ENCODE data around the gene ENAH.
"Not testable (repeated sequence)": the region's sequence is repeated elsewhere in the genome, so short reads cannot be mapped to it uniquely, and the experiment has no call there.

ENAH gene

DNA sequence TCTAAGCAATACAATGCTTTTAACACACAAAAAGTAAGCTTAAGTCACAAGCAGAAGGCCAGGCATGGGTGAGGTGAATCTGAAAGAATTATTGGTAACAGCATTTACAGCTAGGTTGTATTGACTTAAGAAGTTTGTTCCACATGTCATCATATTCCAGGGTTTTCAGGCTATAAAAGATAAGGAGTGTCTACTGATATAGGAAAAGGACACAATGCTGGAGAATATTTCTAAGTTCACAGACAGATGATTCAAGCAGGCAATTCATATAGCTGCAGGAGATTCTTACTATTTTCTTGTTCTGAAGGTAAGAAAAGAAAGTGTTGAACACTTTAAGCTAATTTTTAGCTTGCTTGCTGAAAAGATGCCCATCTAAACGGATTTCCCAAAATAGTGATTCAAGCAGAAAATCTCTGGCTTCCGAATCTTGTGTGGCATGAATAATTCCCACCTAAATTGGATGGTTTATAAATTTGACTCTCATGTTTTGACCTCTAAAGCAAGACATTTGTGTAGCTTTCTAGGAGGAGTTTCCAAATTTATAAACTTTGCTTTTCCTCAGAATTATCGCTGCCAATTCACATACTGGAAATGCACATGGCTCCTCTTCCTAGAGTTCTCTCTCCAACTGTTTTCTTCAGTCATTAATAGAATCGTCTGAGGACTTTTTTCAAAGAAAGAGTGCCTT lies 129.5 kb downstream of the ENAH start:
- no peak for DNase-seq (ENCODE audit: low spot score)

DNA sequence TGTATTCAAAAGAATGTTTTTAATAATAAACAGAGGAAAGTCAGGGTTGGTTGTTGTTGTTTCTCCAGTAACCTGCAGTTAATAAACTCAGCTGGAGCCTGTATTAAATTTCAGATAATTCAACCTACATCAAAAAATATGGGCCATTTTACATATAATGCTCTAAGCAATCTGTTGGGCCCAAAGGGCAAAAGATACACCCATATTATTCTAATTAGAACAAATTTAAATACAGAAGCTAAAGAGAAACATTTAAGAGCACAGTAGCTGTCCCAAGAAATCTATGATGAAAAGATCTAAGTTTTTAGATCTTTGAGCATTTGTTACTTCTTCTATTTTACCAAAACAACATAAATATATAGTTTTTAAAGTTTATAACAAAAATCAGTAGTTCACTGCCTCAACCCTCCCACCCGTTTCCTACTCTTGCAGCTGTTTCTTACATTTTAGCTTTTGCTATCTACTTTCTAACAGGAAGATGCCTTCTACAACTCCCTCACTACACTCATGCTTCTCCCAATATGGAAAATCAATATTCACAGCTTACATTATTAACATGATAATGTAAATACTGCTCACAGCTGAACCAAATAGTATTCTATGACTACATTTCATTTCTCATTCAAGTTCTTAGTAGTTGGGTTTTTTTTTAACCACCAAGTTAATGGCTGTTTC lies 130.2 kb downstream of the ENAH start:
- no peak for DNase-seq (ENCODE audit: low spot score)

DNA sequence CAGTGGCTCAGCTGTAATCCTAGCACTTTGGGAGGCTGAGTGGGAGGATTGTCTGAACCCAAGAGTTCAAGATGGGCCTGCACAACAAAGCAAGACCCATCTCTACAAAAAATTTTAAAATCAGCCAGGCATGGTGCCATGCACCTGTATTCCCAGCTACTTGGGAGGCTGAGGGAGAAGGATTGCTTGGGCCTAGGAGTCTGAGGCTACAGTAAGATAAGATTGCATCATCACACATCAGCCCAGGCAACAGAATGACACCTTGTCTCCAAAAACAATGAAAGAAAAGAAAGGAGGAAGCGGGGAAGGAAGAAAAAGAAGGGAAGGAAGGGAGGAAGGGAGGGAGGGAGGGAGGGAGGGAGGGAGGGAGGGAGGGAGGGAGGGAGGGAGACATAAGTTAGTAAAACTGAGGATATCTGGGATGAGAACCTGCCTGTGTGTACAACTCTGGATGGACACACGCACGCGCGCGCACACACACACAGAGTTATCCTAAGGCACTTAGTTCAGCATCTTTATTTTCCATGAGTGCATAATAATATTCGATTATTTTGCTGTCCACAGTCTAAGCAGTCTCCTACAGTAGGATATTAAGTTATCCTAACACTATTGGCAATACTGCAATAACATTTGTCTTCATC lies 132.2 kb downstream of the ENAH start:
- DNase-seq (ENCODE audit: low spot score), result no peak

DNA sequence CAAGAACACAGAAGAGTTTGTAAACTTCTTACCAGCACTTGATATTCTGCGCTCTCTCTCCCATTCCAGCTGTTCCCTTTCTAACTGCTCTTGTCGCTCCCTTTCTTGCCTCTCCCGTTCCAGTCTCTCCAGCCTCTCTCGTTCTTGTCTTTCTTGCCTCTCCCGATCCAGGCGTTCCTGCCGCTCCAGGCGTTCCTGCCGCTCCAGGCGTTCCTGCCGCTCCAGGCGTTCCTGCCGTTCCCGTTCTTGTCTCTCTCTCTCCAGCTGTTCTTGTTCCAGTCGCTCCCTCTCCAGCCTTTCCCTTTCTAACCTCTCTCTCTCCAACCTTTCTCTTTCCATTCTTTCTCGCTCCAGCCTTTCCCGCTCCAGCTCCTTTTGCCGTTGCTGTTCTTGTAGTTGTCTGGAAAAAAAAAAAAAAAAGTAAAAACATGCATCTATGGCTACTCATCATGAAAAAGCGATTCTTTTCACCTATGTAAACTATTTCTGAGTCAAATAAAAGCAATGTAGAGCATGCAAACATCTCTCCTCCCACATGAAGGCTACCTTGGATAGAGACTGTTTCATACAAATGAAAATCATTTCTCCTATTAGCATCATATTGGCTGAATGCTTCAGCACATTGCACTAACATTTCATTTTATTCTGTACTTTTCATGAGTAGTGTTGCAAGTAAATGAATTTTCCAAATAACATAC lies 133.6 kb downstream of the ENAH start:
- DNase-seq (ENCODE audit: low spot score), result no peak

DNA sequence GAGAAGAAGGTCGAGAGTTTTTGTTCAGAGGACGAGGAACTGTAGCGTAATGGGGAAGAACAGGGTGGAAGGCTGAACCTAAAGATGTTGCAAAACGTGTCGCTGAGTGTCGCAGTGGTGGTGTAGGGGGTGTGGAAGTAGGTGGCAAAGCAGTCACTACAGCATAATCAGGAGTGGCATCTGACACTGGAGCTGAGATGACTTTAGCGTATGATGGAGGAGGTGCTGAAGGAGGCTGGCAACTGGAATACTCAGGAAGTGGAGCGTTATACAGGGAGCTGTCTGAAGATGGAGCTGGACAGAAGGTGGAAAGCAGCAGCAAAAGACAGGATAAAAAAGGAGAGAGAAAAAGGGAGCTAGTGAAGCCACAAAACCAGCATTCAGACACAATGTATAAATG lies 135.2 kb downstream of the ENAH start:
- DNase-seq (ENCODE audit: low spot score), result no peak

DNA sequence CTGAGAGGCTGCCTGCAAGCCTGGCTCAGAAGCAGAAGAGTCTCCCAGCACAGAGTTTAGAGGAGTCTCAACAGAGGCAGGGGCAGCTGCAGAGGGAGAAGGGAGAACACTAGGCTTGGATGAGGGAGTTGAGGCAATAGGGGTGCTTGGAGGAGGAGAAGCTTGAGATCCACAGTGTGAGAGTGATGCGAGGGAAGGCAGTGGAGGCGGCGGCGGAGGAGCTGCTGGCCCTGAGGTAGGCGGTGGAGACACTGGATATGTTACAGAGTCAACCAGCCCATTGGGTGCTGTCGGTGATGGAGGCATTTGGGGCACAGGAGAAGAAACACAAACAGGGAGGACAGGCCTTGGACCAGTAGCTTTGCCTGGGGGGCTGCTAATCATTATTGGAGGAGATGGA lies 135.7 kb downstream of the ENAH start:
- DNase-seq (ENCODE audit: low spot score), result no peak

DNA sequence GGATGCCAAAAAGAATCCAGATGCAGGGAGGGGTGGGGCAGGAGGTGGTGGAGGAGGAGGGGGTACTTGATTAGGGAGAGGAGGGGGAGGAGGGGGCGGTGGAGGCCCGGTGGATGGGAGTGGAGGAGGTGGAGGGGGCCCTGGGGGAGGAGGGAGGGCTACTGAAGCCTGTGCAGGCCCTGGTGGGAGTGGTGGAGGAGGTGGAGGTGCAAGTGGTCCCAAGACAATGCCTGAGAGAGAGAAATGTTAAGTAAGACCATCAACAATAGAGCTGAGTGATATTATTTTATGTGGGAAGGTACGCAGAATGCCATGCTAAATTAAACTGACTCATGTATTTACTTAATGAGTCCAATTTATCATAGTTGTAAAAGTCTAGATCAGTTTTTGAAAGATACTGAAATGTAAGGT lies 138.2 kb downstream of the ENAH start:
- DNase-seq (ENCODE audit: low spot score), result no peak

DNA sequence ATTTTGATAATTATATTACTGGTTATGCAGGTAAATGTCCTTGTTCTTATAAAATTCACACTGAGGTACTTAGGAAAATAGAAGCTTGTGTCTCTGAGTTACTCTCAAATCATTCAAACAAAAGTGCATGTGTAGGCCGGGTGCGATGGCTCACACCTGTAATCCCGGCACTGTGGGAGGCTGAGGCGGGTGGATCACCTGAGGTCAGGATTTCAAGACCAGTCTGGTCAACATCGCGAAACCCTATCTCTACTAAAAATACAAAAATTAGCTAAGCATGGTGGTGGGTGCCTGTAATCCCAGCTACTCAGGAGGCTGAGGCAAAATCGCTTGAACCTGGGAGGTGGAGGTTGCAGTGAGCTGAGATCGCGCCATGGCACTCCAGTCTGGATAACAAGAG lies 139.3 kb downstream of the ENAH start:
- DNase-seq (ENCODE audit: low spot score), result not testable (repeated sequence)

DNA sequence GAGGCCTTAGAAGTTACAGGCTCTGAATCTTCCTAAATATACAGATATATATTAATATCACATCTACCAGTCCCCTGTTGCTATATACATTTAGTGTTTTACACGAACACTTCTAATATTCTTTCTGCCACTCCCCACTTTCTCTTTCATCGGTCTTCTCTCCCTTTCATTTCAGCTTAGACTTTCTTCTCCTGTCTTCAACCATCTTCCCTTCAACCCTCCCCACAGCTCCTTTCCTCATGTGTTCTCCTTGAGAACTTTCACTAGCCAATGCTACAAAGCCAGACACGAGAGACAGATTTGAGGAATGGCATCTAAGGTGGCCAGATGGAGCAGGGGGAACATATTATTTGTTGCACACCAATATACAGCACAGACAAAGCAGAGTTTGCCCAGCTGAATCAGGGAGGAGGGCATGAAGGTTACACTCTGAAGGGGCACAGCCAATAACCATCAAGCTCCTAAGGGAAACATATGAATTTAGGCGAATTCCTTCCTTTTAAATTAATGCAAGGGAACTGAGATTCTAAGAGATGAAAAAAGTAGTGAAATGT lies 141.0 kb downstream of the ENAH start:
- no peak for DNase-seq (ENCODE audit: low spot score)

DNA sequence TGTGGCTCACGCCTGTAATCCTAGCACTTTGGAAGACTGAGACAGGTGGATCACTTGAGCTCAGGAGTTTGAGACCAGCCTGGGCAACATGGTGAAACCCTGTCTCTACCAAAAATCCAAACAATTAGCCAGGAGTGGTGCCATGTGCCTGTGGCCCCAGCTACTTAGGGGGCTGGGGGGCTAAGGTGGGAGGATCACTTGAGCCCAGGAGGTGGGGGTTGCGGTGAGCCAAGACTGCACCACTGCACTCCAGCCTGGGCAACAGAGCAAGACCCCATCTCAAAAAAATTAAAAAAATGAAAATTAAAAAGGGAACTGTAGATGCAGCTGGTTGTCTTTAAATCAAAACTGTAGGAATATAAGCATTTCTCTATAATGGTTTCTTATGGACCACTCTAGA lies 142.2 kb downstream of the ENAH start:
- DNase-seq (ENCODE audit: low spot score), result not testable (repeated sequence)

DNA sequence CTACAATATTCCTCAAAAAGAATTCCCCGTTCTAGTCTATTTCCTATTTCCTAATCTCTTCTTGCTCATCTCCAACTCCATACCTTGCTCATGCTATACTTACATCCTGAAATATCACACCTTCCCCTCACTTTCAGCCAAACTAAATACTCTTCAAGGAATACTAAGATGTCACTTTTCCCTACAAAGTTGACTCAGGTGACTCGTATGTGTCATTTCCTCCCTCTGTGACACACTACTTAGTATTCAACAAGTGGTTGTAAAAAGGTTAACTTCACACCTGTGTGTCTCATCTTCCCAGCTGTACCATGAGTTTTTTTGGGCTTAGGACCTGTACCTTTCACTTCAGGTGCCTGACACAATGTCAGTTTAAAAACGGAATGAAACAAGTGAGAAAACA lies 143.2 kb downstream of the ENAH start:
- DNase-seq (ENCODE audit: low spot score), result peak; percentile 35

DNA sequence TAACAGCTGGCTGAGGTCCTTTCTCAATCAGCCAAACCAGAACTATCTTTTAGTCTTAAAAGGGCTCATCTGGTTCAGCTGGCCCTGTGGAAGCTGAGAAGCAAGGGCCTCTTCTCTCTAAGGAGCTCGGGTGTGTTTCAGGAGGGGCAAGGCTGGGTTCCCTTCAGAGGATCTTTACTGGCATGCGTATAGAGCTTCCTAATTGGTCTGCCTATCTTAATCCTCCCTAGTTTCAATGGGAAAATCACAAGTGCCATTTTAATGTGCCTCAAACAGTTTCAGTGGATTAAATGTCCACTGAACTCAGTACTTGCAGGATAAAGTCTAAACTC lies 143.6 kb downstream of the ENAH start:
- DNase-seq (ENCODE audit: low spot score), result no peak

DNA sequence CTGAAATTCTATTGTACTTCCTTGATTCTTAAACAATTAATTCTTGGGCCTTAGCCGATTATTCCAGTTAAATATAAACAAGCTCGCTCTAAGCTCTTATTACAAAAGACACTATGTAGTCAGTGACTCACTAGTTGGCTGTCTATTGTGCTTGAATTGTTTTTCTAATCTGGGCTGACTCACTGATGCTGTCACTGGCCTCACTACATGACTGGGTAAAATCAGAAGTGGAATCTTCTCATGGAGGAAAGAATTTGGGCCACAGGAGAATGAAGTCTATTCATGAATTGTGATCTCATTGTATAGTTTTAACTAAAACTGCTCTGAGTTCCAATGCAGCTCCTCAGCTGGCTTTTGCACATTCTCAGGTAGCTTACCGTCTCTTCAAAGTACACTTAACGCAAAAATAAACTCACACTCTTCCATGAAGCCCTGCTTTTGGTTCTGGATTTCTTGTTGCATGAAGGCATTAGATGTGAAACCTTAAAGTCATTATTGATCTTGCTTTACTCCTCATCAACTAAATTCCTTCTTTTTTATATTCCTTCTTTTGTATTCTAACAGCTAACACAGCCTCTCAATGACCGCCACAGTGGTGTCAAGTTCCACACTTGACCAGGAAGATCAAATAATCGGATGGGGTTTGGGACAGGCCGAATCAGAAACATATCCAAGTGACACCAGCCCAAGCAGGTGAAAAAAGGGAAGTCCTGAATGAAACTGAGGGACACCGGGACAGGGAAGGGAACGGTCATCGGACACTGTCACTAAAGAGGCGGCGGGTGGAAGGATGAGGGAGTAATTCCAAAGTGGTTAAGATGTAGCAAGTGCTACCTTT lies 144.2 kb downstream of the ENAH start:
- DNase-seq (ENCODE audit: low spot score), result peak; percentile 91

DNA sequence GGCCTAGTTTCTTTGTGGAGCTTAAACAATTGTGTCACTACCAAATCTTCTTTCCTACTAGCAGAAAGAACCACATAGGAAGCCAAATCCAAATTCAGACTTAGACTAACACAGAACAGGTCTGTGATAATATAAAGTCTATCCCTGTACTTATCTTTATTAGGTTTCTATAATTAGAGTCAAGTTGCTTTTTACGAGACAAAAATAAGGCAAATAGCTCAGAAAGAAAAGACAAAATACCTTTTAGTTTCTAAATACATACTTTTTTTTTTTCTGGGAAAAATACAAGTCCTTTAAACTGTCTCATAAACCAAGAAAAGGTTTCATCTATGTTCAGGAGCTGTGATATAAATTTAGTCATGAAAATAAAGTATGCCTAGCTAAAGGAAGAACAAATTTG lies 146.2 kb downstream of the ENAH start:
- DNase-seq (ENCODE audit: low spot score), result no peak

DNA sequence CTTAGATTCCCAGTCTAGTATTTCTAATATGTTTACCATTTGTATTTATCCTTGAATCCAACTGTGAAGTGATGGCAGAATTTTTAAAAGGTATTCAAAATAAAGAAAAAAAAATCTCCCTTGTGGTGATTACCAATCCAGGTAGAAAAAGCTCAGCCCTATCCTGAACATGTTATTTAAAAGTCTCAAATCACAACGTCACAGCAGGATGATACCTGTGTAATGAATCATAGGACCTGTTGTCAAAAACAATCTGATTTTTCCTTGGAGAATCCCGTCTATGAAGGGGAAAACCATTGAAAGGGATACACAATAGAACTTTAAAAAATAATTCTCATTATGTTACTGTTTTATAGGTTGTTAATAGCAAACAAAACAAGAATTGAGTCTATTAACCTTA lies 148.1 kb downstream of the ENAH start:
- no peak for DNase-seq (ENCODE audit: low spot score)

DNA sequence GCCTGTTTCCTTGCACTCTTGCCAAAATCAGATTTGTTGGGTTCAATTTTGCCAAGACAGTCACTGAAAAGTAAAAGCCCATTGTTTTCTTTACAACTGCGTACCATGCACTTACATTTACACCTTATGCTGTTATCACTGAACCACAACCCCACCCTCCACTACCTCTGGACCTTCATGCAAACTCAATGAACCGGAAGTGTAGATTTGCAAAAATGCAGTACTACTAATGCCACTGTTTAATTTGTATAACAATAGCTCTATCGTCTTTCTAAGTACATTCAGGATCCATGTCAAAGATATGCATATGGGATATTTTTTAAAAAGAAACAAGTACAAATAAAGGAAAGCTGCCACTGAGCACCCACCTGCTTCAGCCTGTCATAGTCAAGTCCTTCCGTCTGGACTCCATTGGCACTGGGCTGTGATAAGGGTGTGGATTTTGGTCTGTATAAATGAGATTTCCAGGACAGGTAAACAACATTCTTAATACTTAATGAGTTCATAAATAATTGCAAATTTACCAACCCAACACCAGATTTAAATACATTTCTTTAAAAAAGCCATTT lies 152.2 kb downstream of the ENAH start:
- no peak for DNase-seq (ENCODE audit: low spot score)

DNA sequence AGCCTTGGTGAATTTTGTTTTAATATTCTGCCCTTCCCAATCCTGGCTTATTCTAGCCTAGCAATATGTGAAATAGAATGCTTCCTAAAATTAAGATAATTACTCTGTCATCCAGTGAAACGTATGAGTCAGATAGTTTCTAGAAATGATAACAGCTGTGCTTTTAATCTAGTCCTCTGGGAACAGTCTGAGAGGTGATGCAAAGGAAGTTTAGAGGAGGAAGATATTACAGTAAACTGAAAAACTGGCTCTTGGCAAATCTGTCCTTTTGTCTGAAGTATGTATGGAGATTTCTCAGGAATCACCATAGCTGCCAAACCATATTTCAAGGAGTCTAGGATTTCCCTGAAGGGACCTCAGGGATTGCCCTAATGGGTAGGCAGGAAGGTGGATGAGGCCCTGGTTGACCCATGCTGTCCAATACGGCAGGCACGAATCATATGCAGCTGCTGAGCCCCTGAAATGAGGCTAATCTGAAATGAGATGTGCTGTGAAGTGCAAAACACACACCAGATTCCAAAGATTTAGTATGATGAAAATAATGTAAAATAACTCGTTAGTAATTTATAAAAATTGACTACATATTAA lies 154.3 kb downstream of the ENAH start:
- DNase-seq (ENCODE audit: low spot score), result no peak

DNA sequence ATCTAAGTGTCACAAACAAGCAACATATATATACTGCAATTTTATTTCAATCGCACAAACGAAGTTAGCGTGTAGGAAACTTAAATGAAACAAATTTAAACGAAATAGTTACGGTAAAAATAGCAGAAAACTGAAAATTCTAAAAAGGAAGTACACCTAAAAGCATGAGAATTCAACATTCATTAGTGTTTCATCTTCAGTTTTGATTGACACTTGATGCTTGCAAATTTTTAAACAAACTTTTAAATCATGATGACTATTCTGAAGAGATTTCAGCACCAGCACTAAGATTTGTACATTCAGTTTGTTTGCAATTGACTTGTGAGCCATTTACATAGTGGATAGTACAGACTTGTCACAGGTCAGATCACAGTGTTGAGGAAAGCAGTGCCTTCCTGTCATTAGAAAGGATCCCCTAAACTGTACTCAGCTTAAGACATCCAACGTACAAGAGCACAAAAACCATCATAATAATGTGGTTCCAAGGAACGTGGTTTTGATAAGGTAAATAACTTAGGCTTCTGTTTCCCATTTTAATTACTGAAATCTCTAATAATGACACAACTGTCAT lies 158.0 kb downstream of the ENAH start:
- no peak for DNase-seq (ENCODE audit: low spot score)

DNA sequence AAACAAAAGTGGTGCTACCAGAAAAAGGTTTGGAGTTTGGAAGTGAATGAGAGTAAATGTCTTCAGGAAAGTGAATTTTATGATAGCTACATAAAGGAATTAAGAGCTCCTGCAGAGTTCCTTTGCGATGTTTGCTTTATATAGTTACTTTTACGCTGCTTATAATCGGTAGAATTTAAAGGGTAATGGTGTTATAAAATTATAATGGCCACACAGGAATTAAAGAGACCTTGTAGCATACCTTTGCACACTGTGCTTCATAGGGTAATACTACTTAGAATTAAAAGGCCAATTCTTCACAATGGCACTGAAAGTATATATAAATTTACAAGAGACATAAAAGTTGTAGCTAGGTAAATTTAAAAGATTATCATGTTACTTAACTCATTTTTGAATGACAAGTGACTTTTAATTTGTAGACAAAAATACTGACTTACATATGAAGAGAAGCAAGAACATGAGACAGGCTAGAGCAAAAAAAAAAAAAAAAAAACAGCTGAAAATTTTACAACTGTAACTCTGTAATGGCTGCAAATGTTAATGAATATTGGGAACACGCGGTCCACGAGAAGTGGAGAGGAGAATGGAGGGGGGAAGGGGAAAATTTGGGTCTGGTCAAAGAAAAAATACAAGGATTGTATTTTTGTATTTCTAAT lies 159.2 kb downstream of the ENAH start:
- no peak for DNase-seq (ENCODE audit: low spot score)

DNA sequence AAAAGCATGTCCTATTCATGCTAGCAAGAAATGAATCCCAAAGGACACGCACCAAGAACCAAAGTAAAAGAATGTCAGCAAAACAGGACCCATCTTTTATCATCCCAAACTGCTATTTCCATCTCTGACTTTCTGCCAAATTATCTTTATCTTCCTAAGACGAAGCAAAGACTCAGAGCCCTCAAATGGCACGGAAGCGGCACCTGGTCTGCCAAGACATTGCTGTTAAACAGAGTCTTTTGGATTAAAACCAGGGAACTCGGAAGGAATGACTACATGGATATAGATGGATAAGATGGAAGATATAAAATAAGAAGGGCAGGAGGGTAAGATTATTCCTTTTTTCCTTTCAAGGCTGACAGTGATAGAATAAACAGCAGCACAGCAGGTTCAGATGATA lies 164.2 kb downstream of the ENAH start:
- DNase-seq (ENCODE audit: low spot score), result no peak

Data from SW480 (cell line).